ENCODE data around the gene NADSYN1.

NADSYN1 gene

DNA sequence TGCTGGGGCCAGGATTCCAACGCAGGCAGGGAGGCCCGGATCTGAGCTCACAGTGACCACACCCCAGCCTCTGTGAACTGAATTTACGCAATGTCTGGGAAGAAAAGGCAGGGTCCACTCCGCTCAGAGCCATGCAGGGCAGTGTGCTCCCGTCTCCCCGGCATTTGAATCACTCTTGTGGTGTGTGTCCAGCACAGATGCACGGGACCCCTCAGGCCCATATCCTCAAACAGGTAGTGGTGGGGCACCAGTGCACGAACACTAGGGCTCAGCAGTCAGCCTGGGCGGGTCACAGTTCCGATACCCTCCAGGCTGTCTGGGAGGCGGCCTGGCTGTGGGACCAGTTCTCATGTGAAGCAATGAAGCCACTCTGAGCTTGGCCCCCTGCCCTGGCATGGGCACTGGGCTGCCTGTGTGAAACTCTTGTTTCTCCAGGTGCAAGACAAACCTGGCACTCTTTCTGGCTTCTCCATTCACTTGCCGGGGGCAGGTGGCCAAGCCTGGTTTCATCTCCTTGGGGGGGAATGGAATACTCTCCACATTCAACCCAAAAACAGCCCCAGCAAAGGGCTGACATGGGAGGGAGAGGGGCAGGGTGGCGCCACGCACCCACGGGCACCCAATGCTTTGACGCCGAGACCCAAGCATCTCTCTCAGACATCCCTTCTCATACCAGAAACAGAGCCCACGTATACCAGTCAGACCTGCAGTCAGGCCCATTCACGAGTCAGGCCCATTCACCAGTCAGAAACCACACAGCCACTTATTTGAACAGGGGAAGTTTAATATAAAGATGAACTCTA, 19.2 kb upstream of the NADSYN1 start:
- DNase-seq: no peak

DNA sequence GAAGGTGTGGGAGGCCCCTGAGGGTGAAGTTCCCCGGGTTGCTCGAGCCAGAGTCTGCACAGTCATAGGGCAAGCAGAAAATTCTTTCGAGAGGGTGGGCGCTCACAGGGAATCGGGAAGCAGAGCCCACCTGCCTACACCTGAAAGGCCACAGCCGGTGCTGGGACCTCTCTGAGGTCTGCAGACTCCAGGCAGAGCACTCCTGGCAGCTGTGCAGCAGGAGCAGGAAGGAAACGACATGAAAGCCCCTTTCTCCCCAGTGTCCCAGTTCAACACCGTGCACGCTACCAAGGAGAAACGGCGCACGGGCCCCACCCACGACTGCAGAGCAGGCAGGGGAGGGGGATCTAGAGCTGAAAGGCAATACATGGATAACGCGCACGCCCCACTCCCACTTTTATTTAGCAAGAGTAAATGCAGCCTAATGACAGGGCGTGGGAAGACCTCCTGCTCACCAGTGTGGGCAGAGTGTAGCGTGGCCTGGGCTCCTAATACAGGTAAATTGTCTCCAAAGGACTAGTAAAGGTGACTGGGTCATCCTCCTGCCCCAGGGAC, 18.4 kb upstream of the NADSYN1 start:
- no peak for DNase-seq

GRCh38 chr11:71435278-71435951, 17.6 kb upstream of the NADSYN1 start:
- DNase-seq: no peak

GRCh38 chr11:71436861-71437260, 16.1 kb upstream of the NADSYN1 start:
- no peak for DNase-seq

DNA sequence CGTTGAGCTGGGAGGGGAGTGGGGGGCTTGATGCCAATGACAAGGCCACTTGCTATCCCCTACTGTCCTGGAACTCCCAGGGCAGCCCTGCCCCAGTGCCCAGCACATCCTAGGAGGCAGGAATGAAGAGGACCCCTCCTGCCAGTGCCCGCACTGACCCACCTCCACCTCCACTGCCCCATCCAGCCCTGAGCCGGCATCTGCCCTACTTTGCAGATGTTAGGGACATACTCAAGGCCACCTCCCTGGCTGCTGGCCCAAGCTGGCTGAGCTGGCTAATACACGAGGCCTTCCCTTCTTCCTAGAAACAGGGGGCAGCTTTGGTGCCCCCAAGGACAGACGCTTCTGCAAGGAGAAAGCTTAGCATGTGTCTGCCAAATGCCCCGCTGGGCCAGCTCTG, 15.6 kb upstream of the NADSYN1 start:
- no peak for DNase-seq

- DNase-seq: no peak
Measured at GRCh38 chr11:71437879-71438278, 15.1 kb upstream of the NADSYN1 start.

DNA sequence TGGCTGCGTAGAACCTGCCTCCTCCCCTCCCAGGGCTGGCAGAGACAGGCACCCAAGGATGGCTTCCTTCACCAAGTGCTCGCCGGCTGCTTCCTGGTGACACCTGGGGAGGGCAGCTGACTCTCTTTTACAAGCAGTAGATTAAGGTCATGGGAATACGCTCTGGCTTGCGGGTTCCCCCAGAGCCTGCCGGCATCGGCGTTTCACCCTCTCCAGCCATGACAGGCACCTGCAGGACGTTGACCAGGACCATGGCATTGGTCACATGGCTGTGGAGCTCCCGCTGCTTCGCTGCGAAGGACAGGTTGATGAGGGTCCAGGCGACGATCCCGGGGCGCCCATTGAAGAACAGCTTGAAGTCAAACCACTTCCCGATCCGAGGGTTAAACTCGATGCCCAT, 14.4 kb upstream of the NADSYN1 start:
- DNase-seq: no peak

GRCh38 chr11:71440021-71440755, 12.8 kb upstream of the NADSYN1 start:
- no peak for DNase-seq

- DNase-seq: no peak
Measured at GRCh38 chr11:71441251-71441650, 11.8 kb upstream of the NADSYN1 start.

GRCh38 chr11:71442123-71442522, 10.9 kb upstream of the NADSYN1 start:
- no peak for DNase-seq

GRCh38 chr11:71442880-71443279, 10.1 kb upstream of the NADSYN1 start:
- no peak for DNase-seq

- DNase-seq: no peak
Measured at GRCh38 chr11:71443736-71444445, 9.1 kb upstream of the NADSYN1 start.

GRCh38 chr11:71444811-71445210, 8.2 kb upstream of the NADSYN1 start:
- DNase-seq: no peak

GRCh38 chr11:71446150-71446549, 6.9 kb upstream of the NADSYN1 start:
- no peak for DNase-seq

GRCh38 chr11:71446942-71447688, 5.9 kb upstream of the NADSYN1 start:
- DNase-seq: peak; percentile 24

- no peak for DNase-seq
Measured at GRCh38 chr11:71447791-71448256, 5.2 kb upstream of the NADSYN1 start.

DNA sequence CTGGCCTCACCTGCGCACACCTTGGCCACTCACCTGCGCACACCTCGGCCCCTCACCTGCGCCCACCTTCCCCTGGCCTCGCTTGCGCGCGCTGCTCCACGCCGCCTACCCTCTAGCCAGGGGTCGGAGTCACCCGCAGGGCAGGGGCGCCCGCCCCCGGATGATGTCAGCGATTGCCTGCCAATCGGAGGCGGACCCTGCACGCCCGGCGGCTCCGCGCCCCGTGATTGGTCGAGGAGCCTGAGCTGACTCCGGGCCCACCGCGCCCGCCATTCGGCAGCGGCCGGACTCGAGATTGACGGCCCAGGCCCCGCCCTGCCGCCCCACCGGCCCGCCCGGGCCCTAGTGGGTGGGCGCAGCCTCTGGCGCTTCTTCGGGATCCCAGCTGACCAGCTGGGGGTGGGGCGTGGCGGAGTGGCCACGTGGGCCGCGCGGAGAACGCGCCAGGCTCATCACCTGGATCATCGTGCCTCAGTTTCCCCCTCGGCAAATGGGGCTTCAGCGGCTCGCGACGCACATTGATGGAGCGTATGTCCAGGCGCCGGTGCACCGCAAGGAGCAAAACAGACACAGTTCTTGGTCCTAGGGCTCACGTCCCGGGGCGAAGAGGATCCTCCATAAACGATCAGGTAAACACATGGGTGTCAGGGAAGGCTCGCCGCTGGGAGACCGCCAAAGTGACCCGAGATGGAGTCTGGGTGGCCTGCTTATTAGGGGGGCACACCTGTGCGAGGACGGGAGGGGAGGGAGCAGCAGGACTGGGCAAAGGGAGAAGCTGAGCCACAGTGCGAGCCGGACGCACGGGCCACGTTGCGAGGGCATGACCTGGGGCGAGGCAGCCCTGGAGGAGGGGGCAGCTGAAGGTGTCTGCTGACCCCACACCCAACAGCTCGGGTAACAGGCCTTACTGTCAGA, 4.5 kb upstream of the NADSYN1 start, which contains the start of gene DHCR7:
DHCR7 (minus strand) TSS at position 137 of the 915 bp plus-strand sequence. CDS start 3,441 bp downstream, outside the sequence.
- peak; percentile 97 for DNase-seq

DNA sequence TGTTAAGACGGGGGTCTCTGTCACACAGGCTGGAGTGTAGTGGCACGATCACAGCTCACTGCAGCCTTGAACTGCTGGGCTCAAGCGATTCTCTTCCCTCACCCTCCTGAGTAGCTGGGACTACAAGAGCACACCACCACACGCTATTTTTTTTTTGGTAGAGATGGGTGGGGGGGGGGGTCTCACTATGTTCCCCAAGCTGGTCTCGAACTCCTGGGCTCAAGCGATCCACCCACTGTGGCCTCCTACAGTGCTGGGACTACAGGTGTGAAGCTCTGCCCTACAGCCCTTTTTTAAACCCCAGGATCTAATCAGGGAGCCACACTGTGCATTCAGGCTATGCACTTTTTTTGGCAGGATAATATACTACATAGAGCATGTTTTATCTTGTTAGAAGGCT, 3.4 kb upstream of the NADSYN1 start:
- no peak for DNase-seq

DNA sequence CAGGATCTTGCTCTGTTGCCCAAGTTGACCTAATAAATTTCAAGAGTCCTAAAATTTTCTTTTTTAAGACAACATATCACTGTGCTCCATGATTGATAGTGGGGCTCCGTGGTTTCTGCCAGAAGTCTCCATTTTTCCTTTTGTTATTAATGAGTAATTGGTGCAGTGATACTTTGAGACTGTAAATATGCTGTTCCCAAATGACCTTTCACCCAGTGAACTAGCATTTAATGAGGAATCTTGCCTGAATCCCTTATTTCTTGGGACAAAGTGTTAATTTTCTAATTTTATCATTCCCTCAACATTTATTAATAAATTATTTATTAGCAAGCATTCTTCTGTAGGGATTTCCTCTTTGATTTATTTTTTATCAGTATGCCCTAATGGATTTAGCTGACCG, 2.5 kb upstream of the NADSYN1 start:
- no peak for DNase-seq

DNA sequence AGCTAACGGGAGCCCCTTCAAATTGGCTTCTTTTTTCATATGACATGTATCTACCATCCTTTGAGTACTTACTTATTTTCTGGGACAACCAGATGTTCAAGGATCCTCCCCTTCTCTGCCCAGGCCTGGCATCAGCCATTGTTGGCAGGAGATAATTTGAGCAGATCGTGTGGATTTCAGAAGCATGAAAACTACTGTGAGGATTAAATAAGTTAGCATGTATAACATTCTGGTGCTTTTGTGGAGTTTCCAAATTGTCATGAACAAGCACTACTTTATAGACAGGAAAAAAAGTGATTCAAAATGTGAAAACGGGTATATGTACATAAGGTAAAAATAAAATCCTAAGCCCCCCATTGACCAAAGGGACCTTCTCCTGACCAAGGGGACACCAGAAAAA, 2.1 kb upstream of the NADSYN1 start:
- no peak for DNase-seq

All from NCI-H146 (cell line).